Gastrocnemius medialis (tissue), 4 donors: ENCODE measurements around the gene TRIM47.
"Not testable (repeated sequence)": the region's sequence is repeated elsewhere in the genome, so short reads cannot be mapped to it uniquely, and the experiment has no call there.

Experiments
- CTCF ChIP-seq, 5 experiments: fragments of 450-650 bp in 3 of 5; fragments of 200-600 bp in 2 of 5; sonication (generic) in 2 of 5; IDR thresholded peaks in 4 of 5; conservative IDR thresholded peaks in 1 of 5; 1 replicate in 4 of 5; 2 replicates in 1 of 5; pipeline ENCODE4 v1.5.1; 2016 to 2019; ENCODE audit warnings: antibody characterized with exemption in 5 of 5, mild to moderate bottlenecking in 3 of 5, moderate library complexity in 3 of 5
- POLR2A ChIP-seq, 2 donors: fragments of 450-650 bp; IDR thresholded peaks; one replicate each; pipeline ENCODE4 v1.6.1; 2017; ENCODE audit warnings: antibody characterized with exemption in 2 of 2, mild to moderate bottlenecking in 2 of 2, moderate library complexity in 2 of 2

- TF ChIP-seq CTCF (IDR thresholded peaks at IDR 0.05 in 4 of 5, conservative IDR thresholded peaks at IDR 0.05 in 1 of 5); POLR2A (IDR thresholded peaks at IDR 0.05): not testable (repeated sequence)
Observed at GRCh38 chr17:75864887-75865286, 13.5 kb downstream of the TRIM47 start.
